ENCODE measurements around the gene DTNB.

The DTNB gene

GRCh38 chr2:25330273-25330672, 343.1 kb downstream of the DTNB start:
- Histone ChIP-seq H3K9ac (ENCODE audit: low read depth in 1 of 2, low read length in 2 of 2) (no peak overlapping the region), H3K4me1 (ENCODE audit: control insufficient read depth in 2 of 2, insufficient read depth in 2 of 2, low read length in 2 of 2) (no peaks in the 10 kb centered on the region)

GRCh38 chr2:25328152-25329085, 345.0 kb downstream of the DTNB start:
- H3K36me3 ChIP-seq (ENCODE audit: control insufficient read depth in 2 of 2, insufficient read depth in 2 of 2, low read length in 2 of 2) = peaks cover 0 to 5% of the 10 kb centered on the region in 2 donors

More at GRCh38 chr2:25330273-25330672, 343.1 kb downstream of the DTNB start:
- Histone ChIP-seq H3K36me3 (ENCODE audit: control insufficient read depth in 2 of 2, insufficient read depth in 2 of 2, low read length in 2 of 2) (peaks cover 0 to 5% of the 10 kb centered on the region in 2 donors), H3K27me3 (ENCODE audit: control insufficient read depth in 2 of 2, insufficient read depth in 2 of 2, low read length in 2 of 2) (no peaks in the 10 kb centered on the region), H3K27ac (ENCODE audit: low read depth in 2 of 2, low read length in 2 of 2) (no peak overlapping the region), H3K9me3 (ENCODE audit: control insufficient read depth in 2 of 2, low read length in 2 of 2) (peaks cover 5 to 7% of the 10 kb centered on the region in 2 donors), H3K4me3 (ENCODE audit: low read length in 2 of 2) (no peak overlapping the region)

More at GRCh38 chr2:25328152-25329085, 345.0 kb downstream of the DTNB start:
- H3K9ac ChIP-seq (ENCODE audit: low read depth in 1 of 2, low read length in 2 of 2) = no peak overlapping the region
- H3K27me3 ChIP-seq (ENCODE audit: control insufficient read depth in 2 of 2, insufficient read depth in 2 of 2, low read length in 2 of 2) = no peaks in the 10 kb centered on the region
- no peaks in the 10 kb centered on the region for H3K4me1 ChIP-seq (ENCODE audit: control insufficient read depth in 2 of 2, insufficient read depth in 2 of 2, low read length in 2 of 2)
- H3K27ac ChIP-seq (ENCODE audit: low read depth in 2 of 2, low read length in 2 of 2) = no peak overlapping the region
- peaks cover 5 to 7% of the 10 kb centered on the region in 2 donors for H3K9me3 ChIP-seq (ENCODE audit: control insufficient read depth in 2 of 2, low read length in 2 of 2)
- H3K4me3 ChIP-seq (ENCODE audit: low read length in 2 of 2) = no peak overlapping the region
